BLaER1 treated with 17β-estradiol and CSF1 and Interleukin-3, amounts not matched to agents 10 nM and 100 nM (cell line): ENCODE measurements around the gene PTPRF.
A peak's percentile ranks its signal among the peaks of the same experiment; 100 is the strongest.

Experiments
- H3K27ac ChIP-seq, 11 experiments: shearing (Covaris generic); formaldehyde crosslinking; 2 replicates each; pipeline ENCODE4 v1.8.1; 2022
- H3K27me3 ChIP-seq, 11 experiments: shearing (Covaris generic); formaldehyde crosslinking; 2 replicates each; pipeline ENCODE4 v1.8.1; 2022
- H3K36me3 ChIP-seq, 11 experiments: shearing (Covaris generic); formaldehyde crosslinking; 2 replicates each; pipeline ENCODE4 v1.8.1; 2022
- H3K4me1 ChIP-seq, 10 experiments: shearing (Covaris generic); formaldehyde crosslinking; 2 replicates each; pipeline ENCODE4 v1.8.1; 2022
- H3K4me2 ChIP-seq, 11 experiments: shearing (Covaris generic); formaldehyde crosslinking; 2 replicates each; pipeline ENCODE4 v1.8.1; 2022
- H3K4me3 ChIP-seq, 10 experiments: shearing (Covaris generic); formaldehyde crosslinking; 2 replicates each; pipeline ENCODE4 v1.8.1; 2022
- H3K9ac ChIP-seq, 11 experiments: shearing (Covaris generic); formaldehyde crosslinking; 2 replicates each; pipeline ENCODE4 v1.8.1; 2022
- H3K9me3 ChIP-seq, 11 experiments: shearing (Covaris generic); formaldehyde crosslinking; replicated peaks in 1 of 11; 2 replicates each; pipeline ENCODE4 v1.8.1; 2022
- H4K20me1 ChIP-seq, 11 experiments: shearing (Covaris generic); formaldehyde crosslinking; 2 replicates each; pipeline ENCODE4 v1.8.1; 2022
- Cebpa-rat ChIP-seq, 11 experiments: shearing (Covaris generic); IDR thresholded peaks; 2 replicates each; pipeline ENCODE4 v1.8.1; 2022

PTPRF gene

GRCh38 chr1:43539726-43540434 is 9.2 kb downstream of the PTPRF start:
- Histone ChIP-seq H3K36me3 (peaks cover 0 to 35% (median 0%) of the 10 kb centered on the region in 11 experiments; a peak in 4 of 22 replicates), H3K9ac (no peak overlapping the region), H3K4me1 (peaks cover 0 to 13% (median 6%) of the 10 kb centered on the region in 10 experiments; a peak in 6 of 20 replicates), H4K20me1 (peaks cover 0 to 10% (median 0%) of the 10 kb centered on the region in 11 experiments; a peak in 3 of 22 replicates), H3K27me3 (no peaks in the 10 kb centered on the region), H3K9me3 (no peaks in the 10 kb centered on the region), H3K4me3 (no peak overlapping the region), H3K27ac (no peak overlapping the region), H3K4me2 (peak overlapping the region in 2 of 11 experiments; percentile 6 to 9; a peak in 3 of 22 replicates)
- peak in 3 of 11 experiments; percentile 27 to 79 (median 41); a peak in 4 of 22 replicates for TF ChIP-seq Cebpa-rat (IDR thresholded peaks at IDR 0.05)

GRCh38 chr1:43540653-43541071 is 10.0 kb downstream of the PTPRF start:
- no peak overlapping the region for H3K4me3 ChIP-seq
- no peak for TF ChIP-seq Cebpa-rat (IDR thresholded peaks at IDR 0.05)
- peaks cover 0 to 3% (median 0%) of the 10 kb centered on the region in 11 experiments; a peak in 3 of 22 replicates for H4K20me1 ChIP-seq
- no peaks in the 10 kb centered on the region for H3K27me3 ChIP-seq
- H3K4me2 ChIP-seq: no peak overlapping the region
- peaks cover 0 to 42% (median 0%) of the 10 kb centered on the region in 11 experiments; a peak in 4 of 22 replicates for H3K36me3 ChIP-seq
- no peak overlapping the region for H3K9ac ChIP-seq
- H3K27ac ChIP-seq: no peak overlapping the region
- peaks cover 0 to 20% (median 7%) of the 10 kb centered on the region in 10 experiments; a peak in 10 of 20 replicates for H3K4me1 ChIP-seq
- H3K9me3 ChIP-seq: no peaks in the 10 kb centered on the region

GRCh38 chr1:43541141-43541540 is 10.5 kb downstream of the PTPRF start:
- Histone ChIP-seq H3K4me3 (no peak overlapping the region), H3K9me3 (no peaks in the 10 kb centered on the region), H3K4me2 (no peak overlapping the region), H3K27ac (no peak overlapping the region), H3K27me3 (no peaks in the 10 kb centered on the region), H4K20me1 (peaks cover 0 to 3% (median 0%) of the 10 kb centered on the region in 11 experiments; a peak in 1 of 22 replicates), H3K9ac (no peak overlapping the region), H3K4me1 (peaks cover 0 to 25% (median 11%) of the 10 kb centered on the region in 10 experiments; a peak in 11 of 20 replicates), H3K36me3 (peaks cover 0 to 42% (median 0%) of the 10 kb centered on the region in 11 experiments; a peak in 4 of 22 replicates)
- no peak for TF ChIP-seq Cebpa-rat (IDR thresholded peaks at IDR 0.05)

- no peak for TF ChIP-seq Cebpa-rat (IDR thresholded peaks at IDR 0.05)
- no peak overlapping the region for H3K9ac ChIP-seq
- H3K27ac ChIP-seq: no peak overlapping the region
- H4K20me1 ChIP-seq: no peaks in the 10 kb centered on the region; a peak in 1 of 22 replicates
- no peak overlapping the region for H3K4me2 ChIP-seq
- H3K9me3 ChIP-seq: no peaks in the 10 kb centered on the region
- peaks cover 0 to 42% (median 0%) of the 10 kb centered on the region in 11 experiments; a peak in 4 of 22 replicates for H3K36me3 ChIP-seq
- peaks cover 0 to 25% (median 11%) of the 10 kb centered on the region in 10 experiments; a peak in 11 of 20 replicates for H3K4me1 ChIP-seq
- H3K4me3 ChIP-seq: no peak overlapping the region
- H3K27me3 ChIP-seq: no peaks in the 10 kb centered on the region
These were observed 11.2 kb downstream of the PTPRF start for GRCh38 chr1:43541721-43542401.

DNA sequence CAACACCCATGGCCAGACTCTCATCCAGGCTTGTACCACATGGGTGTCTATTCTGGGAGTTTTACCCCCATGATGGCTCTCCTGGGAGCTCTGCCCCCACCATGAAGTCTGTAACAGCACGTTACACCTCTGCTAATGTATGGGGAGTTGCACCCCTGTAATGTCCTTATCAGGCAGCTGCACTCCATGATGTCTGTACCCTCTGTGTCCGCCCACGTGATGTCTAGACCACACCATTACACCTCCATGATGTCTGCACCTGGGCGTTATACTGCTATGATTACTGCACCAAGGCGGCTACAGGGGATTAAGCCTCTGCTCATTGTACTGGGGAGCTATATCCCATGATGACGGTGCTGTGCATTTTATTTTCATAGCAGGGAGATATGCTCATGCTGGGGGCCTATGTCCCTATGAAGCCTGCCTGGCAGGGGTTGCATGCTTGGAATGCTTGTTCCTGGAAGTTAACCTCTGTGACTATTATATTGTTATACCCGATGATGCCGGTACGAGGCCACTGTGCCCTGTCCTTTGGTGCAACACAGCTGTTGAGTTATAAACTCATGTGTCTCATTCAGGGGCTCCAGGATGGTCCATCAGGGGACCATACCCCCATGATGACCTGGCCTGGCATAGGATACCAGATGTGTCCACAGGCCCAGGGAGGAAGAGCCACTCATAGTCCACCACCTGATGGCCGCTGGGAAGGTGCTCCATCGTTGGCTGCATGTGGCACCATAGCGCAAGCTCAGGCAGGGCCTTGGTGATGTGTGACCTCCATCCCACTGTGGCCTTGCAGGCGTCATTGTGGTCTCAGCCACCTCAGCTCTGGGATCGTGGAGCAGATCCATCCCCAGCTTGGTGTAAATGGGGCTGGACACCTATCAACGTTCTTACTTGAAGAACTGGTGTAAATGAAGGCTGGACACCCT is 12.1 kb downstream of the PTPRF start:
- H3K36me3 ChIP-seq: peaks cover 0 to 42% (median 0%) of the 10 kb centered on the region in 11 experiments; a peak in 4 of 22 replicates
- H3K4me3 ChIP-seq: no peak overlapping the region
- no peak overlapping the region for H3K9ac ChIP-seq
- no peaks in the 10 kb centered on the region for H3K9me3 ChIP-seq
- H3K4me2 ChIP-seq: no peak overlapping the region
- TF ChIP-seq Cebpa-rat (IDR thresholded peaks at IDR 0.05): no peak
- H4K20me1 ChIP-seq: no peaks in the 10 kb centered on the region; a peak in 1 of 22 replicates
- no peaks in the 10 kb centered on the region for H3K27me3 ChIP-seq
- no peak overlapping the region for H3K27ac ChIP-seq
- peaks cover 0 to 32% (median 16%) of the 10 kb centered on the region in 10 experiments; a peak in 13 of 20 replicates for H3K4me1 ChIP-seq

DNA sequence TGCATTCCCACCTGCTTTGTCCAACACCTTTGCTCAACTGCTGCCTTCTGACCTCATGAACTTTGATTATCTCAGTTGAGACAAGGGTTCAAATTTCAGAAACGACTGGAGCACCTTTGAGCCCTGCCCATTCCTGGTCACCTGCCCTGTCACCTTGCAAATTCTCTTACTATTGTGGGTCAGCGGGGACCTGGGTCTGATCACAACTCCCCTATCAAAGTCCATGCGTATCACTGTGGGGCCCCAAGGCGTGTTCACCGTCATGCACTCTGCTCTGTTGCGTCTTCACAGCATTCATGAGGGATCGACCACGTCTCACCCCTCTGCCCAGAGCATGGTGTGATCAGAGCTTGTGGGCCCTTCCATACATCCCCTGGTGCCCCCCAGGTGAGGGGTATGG is 12.9 kb downstream of the PTPRF start:
- H3K36me3 ChIP-seq: peaks cover 0 to 36% (median 0%) of the 10 kb centered on the region in 11 experiments; a peak in 4 of 22 replicates
- no peaks in the 10 kb centered on the region for H3K27me3 ChIP-seq
- H3K4me3 ChIP-seq: no peak overlapping the region
- no peaks in the 10 kb centered on the region; a peak in 1 of 22 replicates for H4K20me1 ChIP-seq
- no peak overlapping the region for H3K27ac ChIP-seq
- peaks cover 0 to 33% (median 17%) of the 10 kb centered on the region in 10 experiments; a peak in 13 of 20 replicates for H3K4me1 ChIP-seq
- no peaks in the 10 kb centered on the region for H3K9me3 ChIP-seq
- H3K4me2 ChIP-seq: no peak overlapping the region
- TF ChIP-seq Cebpa-rat (IDR thresholded peaks at IDR 0.05): no peak
- no peak overlapping the region for H3K9ac ChIP-seq

GRCh38 chr1:43545339-43545694 is 14.6 kb downstream of the PTPRF start:
- no peak overlapping the region for H3K27ac ChIP-seq
- no peak overlapping the region; a peak in 1 of 22 replicates for H3K4me2 ChIP-seq
- no peak for TF ChIP-seq Cebpa-rat (IDR thresholded peaks at IDR 0.05)
- peaks cover 0 to 36% (median 23%) of the 10 kb centered on the region in 10 experiments; a peak in 17 of 20 replicates for H3K4me1 ChIP-seq
- no peaks in the 10 kb centered on the region for H3K9me3 ChIP-seq
- H3K27me3 ChIP-seq: no peaks in the 10 kb centered on the region
- no peak overlapping the region for H3K4me3 ChIP-seq
- peaks cover 0 to 22% (median 0%) of the 10 kb centered on the region in 11 experiments; a peak in 4 of 22 replicates for H3K36me3 ChIP-seq
- no peaks in the 10 kb centered on the region; a peak in 1 of 22 replicates for H4K20me1 ChIP-seq
- no peak overlapping the region for H3K9ac ChIP-seq

- Histone ChIP-seq H3K4me1 (peaks cover 0 to 38% (median 25%) of the 10 kb centered on the region in 10 experiments; a peak in 16 of 20 replicates), H3K9ac (no peak overlapping the region), H3K27ac (no peak overlapping the region), H3K36me3 (peaks cover 0 to 17% (median 0%) of the 10 kb centered on the region in 11 experiments; a peak in 4 of 22 replicates), H3K4me2 (peak overlapping the region in 3 of 11 experiments; percentile 12 to 22 (median 18); a peak in 4 of 22 replicates), H3K4me3 (no peak overlapping the region), H4K20me1 (no peaks in the 10 kb centered on the region; a peak in 1 of 22 replicates), H3K27me3 (no peaks in the 10 kb centered on the region), H3K9me3 (no peaks in the 10 kb centered on the region)
- no peak for TF ChIP-seq Cebpa-rat (IDR thresholded peaks at IDR 0.05)
These were observed 15.2 kb downstream of the PTPRF start for GRCh38 chr1:43545695-43546387.
